Neural crest cell (in vitro differentiated cells): ENCODE results near the gene TPRX2. TPM values are rescaled to one million over a fixed set of nuclear protein-coding genes. Genes with fewer than 3 reads are reported as not detected.

Experiments used
- DNase-seq: peaks from one replicate; pipeline ENCODE4 v3.0.0; 2021; ENCODE audit warnings: low read depth, mixed read lengths, low spot score
- H3K27ac Mint-ChIP-seq: one replicate; pipeline ENCODE4 v1.8.0; 2021; ENCODE audit warnings: mild to moderate bottlenecking, mixed read lengths; ENCODE audit not compliant: unreplicated experiment
- H3K27me3 Mint-ChIP-seq: 2 replicates; pipeline ENCODE4 v1.8.0; 2021; ENCODE audit warnings: low read depth, mild to moderate bottlenecking, mixed read lengths
- H3K36me3 Mint-ChIP-seq: 2 replicates; pipeline ENCODE4 v1.8.0; 2021; ENCODE audit warnings: low read depth, mild to moderate bottlenecking, mixed read lengths
- H3K4me1 Mint-ChIP-seq: 2 replicates; pipeline ENCODE4 v1.8.0; 2021; ENCODE audit warnings: mixed read lengths
- H3K4me3 Mint-ChIP-seq: one replicate; pipeline ENCODE4 v1.8.0; 2021; ENCODE audit warnings: mild to moderate bottlenecking, mixed read lengths
- H3K9me3 Mint-ChIP-seq: 2 replicates; pipeline ENCODE4 v1.8.0; 2021; ENCODE audit warnings: mixed read lengths
- CTCF ChIP-seq: fragments of 200-600 bp; sonication (generic); conservative IDR thresholded peaks from 2 replicates; pipeline ENCODE4 v1.5.0; 2021; ENCODE audit warnings: antibody characterized with exemption, mild to moderate bottlenecking
- total RNA-seq: library from RNA; stranded (reverse); gene quantifications from 2 replicates; pipeline ENCODE4 v1.2.1, GENCODE V29; 2021

Gene TPRX2
- total RNA-seq, 1 donor from 2014 or later: not detected

GRCh38 chr19:47839411-47839810 is 19.6 kb upstream of the TPRX2 start:
- Mint-ChIP-seq H3K27me3 (peaks cover 4% of the 10 kb centered on the region), H3K27ac (no peak overlapping the region)

GRCh38 chr19:47839913-47840312 is 19.1 kb upstream of the TPRX2 start:
- no peak for DNase-seq
- no peak overlapping the region for H3K27ac Mint-ChIP-seq

More at GRCh38 chr19:47839411-47839810, 19.6 kb upstream of the TPRX2 start:
- Mint-ChIP-seq H3K4me1 (peaks cover 8% of the 10 kb centered on the region), H3K4me3 (no peak overlapping the region), H3K36me3 (no peaks in the 10 kb centered on the region), H3K9me3 (no peaks in the 10 kb centered on the region)
- DNase-seq: no peak
- TF ChIP-seq CTCF: no peak

GRCh38 chr19:47842941-47843340 is 16.1 kb upstream of the TPRX2 start:
- Mint-ChIP-seq H3K27ac (no peak overlapping the region), H3K4me1 (peaks cover 8% of the 10 kb centered on the region), H3K36me3 (no peaks in the 10 kb centered on the region), H3K27me3 (peaks cover 12% of the 10 kb centered on the region), H3K9me3 (no peaks in the 10 kb centered on the region), H3K4me3 (no peak overlapping the region)
- DNase-seq: no peak
- no peak for TF ChIP-seq CTCF

More at GRCh38 chr19:47839913-47840312, 19.1 kb upstream of the TPRX2 start:
- H3K4me1 Mint-ChIP-seq: peaks cover 8% of the 10 kb centered on the region
- peaks cover 4% of the 10 kb centered on the region for H3K27me3 Mint-ChIP-seq
- no peaks in the 10 kb centered on the region for H3K9me3 Mint-ChIP-seq
- no peak for TF ChIP-seq CTCF
- no peaks in the 10 kb centered on the region for H3K36me3 Mint-ChIP-seq
- H3K4me3 Mint-ChIP-seq: no peak overlapping the region

- Mint-ChIP-seq H3K36me3 (no peaks in the 10 kb centered on the region), H3K4me3 (no peak overlapping the region), H3K4me1 (peaks cover 12% of the 10 kb centered on the region), H3K9me3 (no peaks in the 10 kb centered on the region), H3K27ac (no peak overlapping the region), H3K27me3 (peaks cover 46% of the 10 kb centered on the region)
- DNase-seq: no peak
- no peak for TF ChIP-seq CTCF
Measured at GRCh38 chr19:47848425-47848822, 10.6 kb upstream of the TPRX2 start.

DNA sequence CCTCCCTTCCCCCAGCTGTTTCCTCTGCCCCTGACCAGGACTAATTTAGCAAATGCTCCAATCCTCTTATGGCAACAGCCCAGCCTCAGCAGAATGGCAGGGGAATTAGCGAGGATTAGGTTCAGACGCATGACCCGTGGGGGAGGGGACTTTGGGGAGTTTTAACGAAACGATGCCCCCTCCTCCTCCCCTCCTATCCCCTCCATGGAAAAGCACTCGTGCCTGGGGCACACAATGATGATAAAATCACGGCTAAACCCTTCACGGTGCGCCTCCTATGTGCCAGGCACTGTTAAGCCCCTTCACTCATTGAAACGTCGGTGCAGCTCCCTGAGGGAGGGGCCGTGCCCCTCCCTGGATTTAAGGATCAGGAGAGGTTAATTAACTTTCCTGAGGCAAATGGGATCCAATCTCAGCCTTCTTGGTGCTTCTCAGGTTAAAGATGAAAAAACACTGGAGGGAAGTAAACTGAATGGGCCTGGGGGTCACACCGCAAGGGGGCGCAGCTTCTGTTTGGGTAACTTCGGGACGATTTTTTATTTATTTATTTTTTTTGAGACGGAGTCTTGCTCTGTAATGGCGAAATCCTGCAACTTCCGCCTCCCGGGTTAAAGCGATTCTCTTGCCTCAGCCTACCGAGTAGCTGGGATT is 10.1 kb upstream of the TPRX2 start:
- H3K4me3 Mint-ChIP-seq: no peak overlapping the region
- H3K9me3 Mint-ChIP-seq: no peaks in the 10 kb centered on the region
- peak; percentile 51 for DNase-seq
- no peak overlapping the region for H3K27ac Mint-ChIP-seq
- no peaks in the 10 kb centered on the region for H3K36me3 Mint-ChIP-seq
- peaks cover 50% of the 10 kb centered on the region for H3K27me3 Mint-ChIP-seq
- H3K4me1 Mint-ChIP-seq: peaks cover 12% of the 10 kb centered on the region
- TF ChIP-seq CTCF: peak; percentile 75
